Activated CD8-positive, alpha-beta T cell treated with anti-CD3 and anti-CD28 coated beads, Interleukin-2, amount 10 ng/mL, durations not matched to agents 7 days and 5 days (primary cell): ENCODE measurements around the gene LHFPL3. TPM values are rescaled to one million over a fixed set of nuclear protein-coding genes. Genes with fewer than 3 reads are reported as not detected.

ENCODE experiments used
- ATAC-seq: fragments of 150-1000 bp; cut with Tn5 transposase; one replicate; pipeline ENCODE4 v1.10.0; 2021; ENCODE audit warnings: moderate library complexity
- CTCF ChIA-PET: fragments of 350-600 bp; sonication (Branson Sonifier 250); formaldehyde crosslinking; loops from one replicate; lab custom pipeline; 2021; ENCODE audit warnings: antibody characterized with exemption; lab: Charles Lee
- POLR2A ChIA-PET: fragments of 350-600 bp; sonication (Branson Sonifier 250); formaldehyde crosslinking; loops from one replicate; lab custom pipeline; 2021; ENCODE audit warnings: antibody characterized with exemption; lab: Charles Lee
- DNase-seq: peaks from one replicate; pipeline ENCODE4 v3.0.0-alpha.2; 2020
- H3K27ac Mint-ChIP-seq: one replicate; pipeline ENCODE4 v1.8.0; 2021; ENCODE audit warnings: mild to moderate bottlenecking, mixed read lengths
- H3K27me3 Mint-ChIP-seq: one replicate; pipeline ENCODE4 v1.8.0; 2021; ENCODE audit warnings: low read depth, mixed read lengths
- H3K36me3 Mint-ChIP-seq: one replicate; pipeline ENCODE4 v1.8.0; 2021; ENCODE audit warnings: low read depth, mixed read lengths
- H3K4me1 Mint-ChIP-seq: one replicate; pipeline ENCODE4 v1.8.0; 2021; ENCODE audit warnings: low read depth, mixed read lengths
- H3K4me3 Mint-ChIP-seq: one replicate; pipeline ENCODE4 v1.8.0; 2021; ENCODE audit warnings: mild to moderate bottlenecking, mixed read lengths
- H3K9me3 Mint-ChIP-seq: one replicate; pipeline ENCODE4 v1.8.0; 2022; ENCODE audit warnings: mixed read lengths; ENCODE audit not compliant: insufficient read depth
- total RNA-seq, 2 experiments: library from RNA; stranded (reverse); gene quantifications; one replicate each; pipeline ENCODE4 v1.2.3, GENCODE V29; 2021

Gene LHFPL3
- total RNA-seq, 2 experiments from 2014 or later = not detected

- DNase-seq (no peak), ATAC-seq (no peak)
- Mint-ChIP-seq H3K9me3 (no peaks in the 10 kb centered on the region), H3K4me3 (no peak overlapping the region), H3K27ac (no peak overlapping the region), H3K36me3 (no peaks in the 10 kb centered on the region), H3K27me3 (no peaks in the 10 kb centered on the region), H3K4me1 (no peaks in the 10 kb centered on the region)
- POLR2A ChIA-PET = no interaction called here
- CTCF ChIA-PET = no interaction called here
Measured at GRCh38 chr7:104382616-104383015, 54.2 kb downstream of the LHFPL3 start.

GRCh38 chr7:104386943-104387342 is 58.5 kb downstream of the LHFPL3 start:
- Mint-ChIP-seq H3K4me1 (no peaks in the 10 kb centered on the region), H3K4me3 (no peak overlapping the region), H3K27ac (no peak overlapping the region), H3K27me3 (no peaks in the 10 kb centered on the region), H3K9me3 (no peaks in the 10 kb centered on the region), H3K36me3 (no peaks in the 10 kb centered on the region)
- ATAC-seq (no peak), DNase-seq (no peak)
- POLR2A ChIA-PET = no interaction called here
- CTCF ChIA-PET = no interaction called here

GRCh38 chr7:104388222-104388621 is 59.8 kb downstream of the LHFPL3 start:
- ChIA-PET CTCF (no interaction called here), POLR2A (no interaction called here)
- Mint-ChIP-seq H3K27me3 (no peaks in the 10 kb centered on the region), H3K4me1 (no peaks in the 10 kb centered on the region), H3K4me3 (no peak overlapping the region), H3K36me3 (no peaks in the 10 kb centered on the region), H3K27ac (no peak overlapping the region), H3K9me3 (no peaks in the 10 kb centered on the region)
- ATAC-seq (no peak), DNase-seq (no peak)

GRCh38 chr7:104395162-104395561 is 66.8 kb downstream of the LHFPL3 start:
- no peaks in the 10 kb centered on the region for H3K36me3 Mint-ChIP-seq
- H3K27ac Mint-ChIP-seq = no peak overlapping the region
- CTCF ChIA-PET = no interaction called here
- no peak overlapping the region for H3K4me3 Mint-ChIP-seq
- no peaks in the 10 kb centered on the region for H3K4me1 Mint-ChIP-seq
- no peak for ATAC-seq
- H3K9me3 Mint-ChIP-seq = no peaks in the 10 kb centered on the region
- no peaks in the 10 kb centered on the region for H3K27me3 Mint-ChIP-seq
- no peak for DNase-seq
- POLR2A ChIA-PET = no interaction called here

- no peaks in the 10 kb centered on the region for H3K36me3 Mint-ChIP-seq
- H3K4me3 Mint-ChIP-seq = no peak overlapping the region
- ChIA-PET POLR2A (no interaction called here), CTCF (no interaction called here)
- H3K9me3 Mint-ChIP-seq = no peaks in the 10 kb centered on the region
- ATAC-seq = no peak
- H3K27me3 Mint-ChIP-seq = no peaks in the 10 kb centered on the region
- no peak for DNase-seq
- H3K27ac Mint-ChIP-seq = no peak overlapping the region
- H3K4me1 Mint-ChIP-seq = no peaks in the 10 kb centered on the region
Measured at GRCh38 chr7:104397442-104397841, 69.0 kb downstream of the LHFPL3 start.

GRCh38 chr7:104408371-104408770 is 80.0 kb downstream of the LHFPL3 start:
- Mint-ChIP-seq H3K27me3 (no peaks in the 10 kb centered on the region), H3K9me3 (no peaks in the 10 kb centered on the region), H3K4me1 (no peaks in the 10 kb centered on the region), H3K36me3 (no peaks in the 10 kb centered on the region), H3K4me3 (no peak overlapping the region), H3K27ac (no peak overlapping the region)
- DNase-seq = no peak
- ChIA-PET POLR2A (no interaction called here), CTCF (no interaction called here)
- ATAC-seq = no peak

GRCh38 chr7:104410742-104411141 is 82.3 kb downstream of the LHFPL3 start:
- Mint-ChIP-seq H3K4me3 (no peak overlapping the region), H3K27me3 (no peaks in the 10 kb centered on the region), H3K4me1 (no peaks in the 10 kb centered on the region), H3K36me3 (no peaks in the 10 kb centered on the region), H3K9me3 (no peaks in the 10 kb centered on the region), H3K27ac (no peak overlapping the region)
- no peak for ATAC-seq
- POLR2A ChIA-PET = no interaction called here
- CTCF ChIA-PET = no interaction called here
- DNase-seq = no peak

GRCh38 chr7:104412911-104413310 is 84.5 kb downstream of the LHFPL3 start:
- H3K36me3 Mint-ChIP-seq = no peaks in the 10 kb centered on the region
- POLR2A ChIA-PET = no interaction called here
- ATAC-seq = no peak
- no peaks in the 10 kb centered on the region for H3K4me1 Mint-ChIP-seq
- H3K9me3 Mint-ChIP-seq = no peaks in the 10 kb centered on the region
- DNase-seq = no peak
- no peak overlapping the region for H3K27ac Mint-ChIP-seq
- no peak overlapping the region for H3K4me3 Mint-ChIP-seq
- CTCF ChIA-PET = no interaction called here
- no peaks in the 10 kb centered on the region for H3K27me3 Mint-ChIP-seq

GRCh38 chr7:104414216-104414615 is 85.8 kb downstream of the LHFPL3 start:
- Mint-ChIP-seq H3K4me3 (no peak overlapping the region), H3K27ac (no peak overlapping the region), H3K4me1 (no peaks in the 10 kb centered on the region), H3K9me3 (no peaks in the 10 kb centered on the region), H3K27me3 (no peaks in the 10 kb centered on the region), H3K36me3 (no peaks in the 10 kb centered on the region)
- ATAC-seq (no peak), DNase-seq (no peak)
- ChIA-PET POLR2A (no interaction called here), CTCF (no interaction called here)

- Mint-ChIP-seq H3K36me3 (no peaks in the 10 kb centered on the region), H3K4me3 (no peak overlapping the region), H3K27me3 (no peaks in the 10 kb centered on the region), H3K27ac (no peak overlapping the region), H3K4me1 (no peaks in the 10 kb centered on the region), H3K9me3 (no peaks in the 10 kb centered on the region)
- ChIA-PET CTCF (no interaction called here), POLR2A (no interaction called here)
- ATAC-seq (no peak), DNase-seq (no peak)
Measured at GRCh38 chr7:104415700-104416099, 87.3 kb downstream of the LHFPL3 start.

GRCh38 chr7:104416866-104417393 is 88.5 kb downstream of the LHFPL3 start:
- Mint-ChIP-seq H3K9me3 (no peaks in the 10 kb centered on the region), H3K27ac (no peak overlapping the region), H3K36me3 (no peaks in the 10 kb centered on the region), H3K4me3 (no peak overlapping the region), H3K27me3 (no peaks in the 10 kb centered on the region), H3K4me1 (no peaks in the 10 kb centered on the region)
- CTCF ChIA-PET = no interaction called here
- ATAC-seq (no peak), DNase-seq (no peak)
- POLR2A ChIA-PET = no interaction called here

- no peaks in the 10 kb centered on the region for H3K27me3 Mint-ChIP-seq
- CTCF ChIA-PET = interaction anchor here (0.6 kb wide), 1 partner anchor 309 kb away, joined by 3 read pairs; no protein-coding TSS in a partner anchor
Measured at GRCh38 chr7:104431930-104432329, 103.5 kb downstream of the LHFPL3 start.

GRCh38 chr7:104434129-104434528 is 105.7 kb downstream of the LHFPL3 start:
- Mint-ChIP-seq H3K27ac (no peak overlapping the region), H3K4me3 (no peak overlapping the region), H3K27me3 (no peaks in the 10 kb centered on the region), H3K4me1 (no peaks in the 10 kb centered on the region), H3K9me3 (no peaks in the 10 kb centered on the region), H3K36me3 (no peaks in the 10 kb centered on the region)
- ATAC-seq = no peak
- ChIA-PET CTCF (no interaction called here), POLR2A (no interaction called here)
- no peak for DNase-seq

More at GRCh38 chr7:104431930-104432329, 103.5 kb downstream of the LHFPL3 start:
- ATAC-seq (no peak), DNase-seq (no peak)
- POLR2A ChIA-PET = no interaction called here
- Mint-ChIP-seq H3K36me3 (no peaks in the 10 kb centered on the region), H3K9me3 (no peaks in the 10 kb centered on the region), H3K4me1 (no peaks in the 10 kb centered on the region), H3K4me3 (no peak overlapping the region), H3K27ac (no peak overlapping the region)
